Stimulated activated CD4-positive, alpha-beta T cell treated with anti-CD3 and anti-CD28 coated beads, TNF-alpha, amount 100 ng/mL, for 24 hours (primary cell): ENCODE results near the gene SOD2.
"Not testable (repeated sequence)": the region's sequence is repeated elsewhere in the genome, so short reads cannot be mapped to it uniquely, and the experiment has no call there.

ENCODE experiments used
- DNase-seq, 3 experiments: peaks; one replicate each; pipeline ENCODE4 v3.0.0-alpha.2; 2020; ENCODE audit warnings: low read depth in 3 of 3

Gene SOD2

DNA sequence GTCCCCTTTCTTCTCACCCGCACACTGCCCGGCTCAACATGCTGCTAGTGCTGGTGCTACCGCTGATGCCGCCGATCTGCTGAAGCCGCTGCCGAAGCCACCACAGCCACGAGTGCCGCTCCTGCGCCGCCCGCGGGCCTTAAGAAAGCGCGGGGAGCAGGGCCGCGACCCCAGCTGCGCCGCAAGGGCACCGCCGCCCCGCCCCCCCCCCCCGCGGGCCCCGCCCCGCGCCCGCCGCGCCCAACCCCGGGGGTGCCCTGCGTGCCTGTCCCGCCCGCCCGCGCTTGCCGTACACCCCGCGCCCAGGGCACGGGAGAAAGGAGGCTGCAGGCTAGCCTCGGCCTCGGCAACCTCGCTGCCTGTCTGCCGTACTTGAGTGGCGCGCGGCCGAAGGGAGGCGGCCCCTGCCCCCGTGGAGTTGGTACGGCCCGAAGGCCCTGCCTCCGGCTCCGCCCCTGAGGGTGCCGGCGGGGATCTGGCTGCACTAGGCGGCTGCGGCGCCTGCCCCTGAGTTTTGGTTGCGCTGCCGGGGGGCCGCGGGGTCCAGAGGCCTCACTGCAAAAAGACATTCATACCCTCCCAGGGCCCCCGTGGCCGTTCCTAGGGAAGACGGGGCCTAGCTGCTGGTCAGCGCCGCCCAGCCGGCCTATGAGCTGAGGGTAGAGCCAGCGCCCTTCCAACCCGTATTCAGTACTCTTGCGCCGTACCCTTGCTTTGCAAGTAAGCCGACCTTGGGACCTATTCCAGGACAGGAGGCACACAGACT is at the start of gene SOD2:
TSS of gene SOD2 (minus strand) at position 114 of the 766 bp plus-strand sequence. CDS start at position 40, 74 bp downstream.
- DNase-seq, result peak; percentile 62 to 80 (median 65)

DNA sequence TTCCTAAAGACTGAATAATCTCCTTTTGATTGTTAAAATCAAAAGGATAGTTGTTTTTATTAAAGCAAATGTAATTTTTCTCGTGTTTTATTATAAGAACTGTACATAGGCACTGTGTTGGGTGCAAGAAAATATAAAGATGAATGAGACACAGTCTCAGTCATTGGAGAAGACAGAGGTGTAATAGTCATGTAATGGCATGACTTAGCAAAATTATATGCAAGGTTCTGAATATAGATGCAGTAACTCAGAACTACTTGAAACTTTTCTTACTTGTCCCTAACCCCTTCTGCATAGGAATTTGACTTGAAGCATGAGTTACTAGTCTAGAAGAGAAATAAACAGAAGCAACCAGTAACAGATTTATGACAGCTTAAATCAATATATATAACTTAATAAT is 49.1 kb upstream of the SOD2 start:
- no peak for DNase-seq

DNA sequence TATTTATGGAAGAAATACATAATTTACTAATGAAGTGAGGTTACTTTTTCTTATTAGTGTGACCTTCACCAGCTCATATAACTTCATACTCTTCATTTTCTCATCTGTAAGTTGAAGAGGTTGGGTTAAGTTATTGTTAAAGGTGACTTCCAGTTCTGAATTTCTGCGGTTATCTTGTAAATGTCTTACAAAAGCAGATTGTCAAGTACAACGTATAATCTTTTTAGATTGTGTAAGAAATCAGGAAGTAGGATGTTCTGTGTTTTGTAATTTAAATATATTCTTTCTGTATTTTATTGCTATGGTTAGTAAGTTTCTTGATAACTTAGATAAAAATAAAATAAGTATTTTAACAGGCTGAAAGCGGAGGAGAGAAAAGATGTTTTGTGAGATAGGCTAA is 46.3 kb upstream of the SOD2 start:
- DNase-seq, result no peak

DNA sequence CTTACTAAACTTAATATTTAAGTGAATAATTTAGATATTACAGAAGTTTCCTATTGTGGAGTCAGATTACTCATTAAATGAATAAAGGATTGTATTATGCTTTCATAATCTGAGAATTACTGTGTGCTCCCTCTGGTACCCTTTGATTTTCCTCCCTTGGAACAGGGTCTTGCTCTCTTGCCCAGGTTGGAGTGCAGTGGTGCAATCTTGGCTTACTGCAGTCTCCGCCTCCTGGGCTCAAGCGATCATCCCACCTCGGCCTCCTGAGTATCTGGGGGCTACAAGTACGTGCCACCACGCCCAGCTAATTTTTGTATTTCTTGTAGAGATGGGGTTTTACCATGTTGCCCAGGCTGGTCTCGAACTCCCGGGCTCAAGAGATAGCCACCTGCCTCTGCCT is 43.9 kb upstream of the SOD2 start:
- no peak for DNase-seq

DNA sequence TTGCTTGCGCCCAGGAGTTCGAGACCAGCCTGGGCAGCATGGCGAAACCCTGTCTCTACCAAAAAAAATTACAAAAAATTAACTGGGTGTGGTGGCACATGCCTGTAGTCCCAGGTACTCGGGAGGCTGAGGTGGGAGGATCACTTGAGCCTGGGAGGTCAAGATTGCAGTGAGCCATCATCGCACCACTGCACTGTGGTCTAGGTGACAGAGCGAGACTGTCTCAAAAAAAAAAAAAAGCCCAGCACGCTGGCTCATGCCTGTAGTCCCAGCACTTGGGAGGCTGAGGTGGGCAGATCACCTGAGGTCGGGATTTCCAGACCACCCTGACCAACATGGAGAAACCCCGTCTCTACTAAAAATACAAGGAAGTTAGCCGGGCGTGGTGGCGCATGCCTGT is 40.4 kb upstream of the SOD2 start:
- not testable (repeated sequence) for DNase-seq

DNA sequence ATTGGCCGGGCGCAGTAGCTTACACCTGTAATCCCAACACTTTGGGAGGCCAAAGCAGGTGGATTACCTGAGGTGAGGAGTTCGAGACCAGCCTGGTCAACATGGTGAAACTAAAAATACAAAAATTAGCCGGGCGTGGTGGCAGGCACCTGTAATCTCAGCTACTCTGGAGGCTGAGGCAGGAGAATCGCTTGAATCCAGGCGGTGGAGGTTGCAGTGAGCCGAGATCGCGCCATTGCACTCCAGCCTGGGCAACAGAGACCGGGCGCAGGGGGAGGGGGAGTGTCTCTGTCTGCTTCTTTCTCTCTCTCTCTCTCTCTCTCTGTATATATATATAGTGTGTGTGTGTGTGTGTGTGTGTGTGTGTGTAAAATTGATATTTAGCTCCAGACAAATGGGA is 39.5 kb upstream of the SOD2 start:
- DNase-seq, result not testable (repeated sequence)

DNA sequence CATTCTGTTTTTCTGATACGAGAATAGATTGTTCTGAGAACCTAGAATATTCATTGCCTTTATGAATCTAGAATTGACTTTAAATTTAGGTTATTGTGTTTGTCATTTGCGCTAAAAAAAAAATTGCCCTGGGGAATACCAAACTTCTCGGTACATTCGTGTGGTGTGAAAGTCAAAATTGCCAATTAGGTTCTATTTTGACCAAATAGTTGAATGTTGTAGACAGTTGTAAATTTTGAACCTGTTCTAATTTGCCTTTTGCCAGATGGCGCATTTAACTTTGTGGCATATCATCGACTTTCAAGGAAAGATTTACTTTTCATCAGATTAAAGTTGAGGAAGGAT is 37.3 kb upstream of the SOD2 start:
- no peak for DNase-seq

DNA sequence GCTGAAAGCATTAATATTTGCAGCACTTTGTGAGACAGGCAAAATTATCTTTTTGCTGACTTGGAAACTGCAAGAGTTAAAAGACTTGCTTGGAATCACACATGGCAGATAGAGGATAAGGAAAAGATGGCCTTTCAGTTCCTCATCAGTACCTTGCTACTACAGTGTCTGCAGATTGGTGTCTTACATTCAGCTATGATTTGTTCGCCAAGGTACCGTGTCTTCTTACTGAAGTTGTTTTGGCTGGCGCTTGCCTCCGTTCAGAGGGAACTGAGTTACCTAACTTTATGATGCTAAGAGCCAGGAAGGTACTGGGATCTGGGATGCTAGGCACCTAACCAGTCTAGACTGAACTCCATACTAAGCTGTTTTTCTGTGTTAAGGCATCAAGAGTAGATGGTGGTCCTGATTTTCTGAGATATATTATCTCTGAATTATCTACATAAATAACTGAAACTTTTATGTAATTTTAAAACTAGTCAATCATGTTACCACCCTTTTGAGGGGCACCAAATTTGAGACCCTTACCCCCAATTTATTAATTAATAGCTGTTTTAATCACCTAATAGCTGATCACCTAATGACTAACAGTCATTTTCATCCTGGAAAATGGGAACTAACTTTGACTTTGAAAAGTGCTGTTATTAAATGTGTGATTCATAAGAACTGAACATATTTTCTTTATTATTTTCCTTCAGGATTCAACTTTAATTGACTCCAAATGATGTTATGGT is 36.7 kb upstream of the SOD2 start:
- DNase-seq, result no peak

DNA sequence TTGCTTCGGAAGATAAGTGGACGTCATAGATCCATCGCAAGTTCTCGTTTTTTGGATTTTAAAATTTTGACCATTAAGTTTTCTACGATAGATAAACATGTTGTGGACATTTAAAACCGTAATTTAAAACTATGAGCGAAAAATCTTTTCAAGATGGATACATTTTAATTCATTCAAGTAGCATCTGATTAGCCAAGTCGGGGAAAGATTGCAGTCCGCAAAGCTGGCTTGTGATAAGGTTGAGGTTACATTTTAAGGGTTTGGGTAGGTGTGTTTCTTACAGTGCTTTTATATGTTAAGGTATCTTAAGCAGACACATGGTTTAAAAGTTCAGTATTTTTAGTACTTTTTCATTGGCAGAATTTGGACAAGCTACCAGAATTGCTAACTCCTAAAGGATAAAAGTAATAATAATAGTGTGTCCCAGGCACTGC is 35.5 kb upstream of the SOD2 start:
- no peak for DNase-seq

DNA sequence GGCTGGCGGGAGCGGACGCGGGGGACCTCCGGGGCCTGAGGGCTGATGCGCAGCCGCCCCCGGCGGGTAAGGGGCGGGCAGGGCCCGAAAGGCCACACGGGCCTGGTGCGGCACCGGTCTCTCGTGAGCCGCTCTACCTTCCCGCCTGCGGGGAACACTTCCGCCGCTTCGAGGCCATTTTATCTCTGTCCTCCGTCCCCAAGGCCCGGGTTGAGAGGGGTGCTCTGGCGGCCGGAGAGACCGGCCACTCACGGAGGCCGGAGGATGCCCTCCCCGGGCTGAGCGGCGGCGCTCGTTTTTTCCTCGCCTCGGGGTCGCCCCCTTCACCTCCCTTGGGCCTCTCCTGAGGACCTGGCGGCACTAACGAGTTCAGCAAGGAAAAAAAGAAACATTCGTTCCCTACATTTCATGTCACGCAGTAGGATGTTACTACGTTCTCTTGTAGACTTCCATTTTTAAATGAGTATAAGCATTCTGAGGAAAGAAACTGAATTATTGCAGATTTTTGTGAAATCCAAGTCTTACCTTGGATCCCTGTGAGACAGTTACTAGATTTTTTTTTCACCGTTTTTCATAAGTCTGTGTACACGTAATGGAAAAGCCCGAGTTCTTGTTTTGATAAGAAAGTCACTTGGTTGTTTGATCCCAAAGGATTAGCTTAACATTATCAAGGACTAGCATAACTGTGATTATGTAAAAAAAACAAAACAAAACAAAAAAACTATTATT is 34.8 kb upstream of the SOD2 start:
- peak in 1 of 3 experiments; percentile 21 for DNase-seq

DNA sequence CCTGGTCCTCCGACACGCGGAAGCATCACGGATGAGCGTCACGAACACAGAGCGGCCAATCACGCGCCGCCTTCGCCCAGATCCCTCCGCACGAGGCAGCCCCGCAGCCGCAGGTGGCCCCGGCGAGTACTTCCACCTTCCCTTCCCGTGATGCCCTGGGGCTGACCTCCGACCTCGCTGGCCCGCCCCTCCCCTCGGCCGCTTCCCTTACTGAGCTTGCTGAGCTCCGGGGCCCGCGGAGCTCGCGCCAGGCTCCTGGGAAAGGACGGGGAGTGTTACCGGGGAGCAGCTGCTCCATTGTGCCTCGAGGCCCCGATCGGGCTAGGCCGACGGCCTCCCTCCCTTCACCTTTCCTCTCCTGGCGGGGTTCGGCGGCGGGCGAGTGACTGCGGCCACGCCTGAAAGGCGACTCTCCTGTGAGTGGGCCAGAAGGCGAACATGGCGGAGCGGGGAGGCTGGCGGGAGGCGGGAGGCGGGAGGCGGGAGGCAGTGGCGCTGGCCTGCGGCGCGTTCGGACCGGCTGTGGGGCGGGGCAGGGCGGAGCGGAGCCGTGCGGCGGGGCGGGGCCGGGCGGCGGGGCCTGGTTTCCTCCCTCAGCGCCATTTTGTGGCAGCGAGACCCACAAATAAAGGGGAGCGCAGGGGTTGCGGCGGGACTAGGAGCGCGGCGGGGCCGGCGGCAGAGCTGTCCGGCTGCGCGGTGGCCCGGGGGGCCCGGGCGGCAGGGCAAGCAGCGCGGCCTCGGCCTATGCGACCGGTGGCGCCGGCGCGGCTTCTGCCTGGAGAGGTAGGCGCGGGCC is 34.1 kb upstream of the SOD2 start, which contains the start of gene WTAP:
TSS of gene WTAP (plus strand) at position 589 of the 799 bp plus-strand sequence. CDS start 8,760 bp downstream, outside the sequence.
- peak; percentile 92 to 96 (median 93) for DNase-seq

DNA sequence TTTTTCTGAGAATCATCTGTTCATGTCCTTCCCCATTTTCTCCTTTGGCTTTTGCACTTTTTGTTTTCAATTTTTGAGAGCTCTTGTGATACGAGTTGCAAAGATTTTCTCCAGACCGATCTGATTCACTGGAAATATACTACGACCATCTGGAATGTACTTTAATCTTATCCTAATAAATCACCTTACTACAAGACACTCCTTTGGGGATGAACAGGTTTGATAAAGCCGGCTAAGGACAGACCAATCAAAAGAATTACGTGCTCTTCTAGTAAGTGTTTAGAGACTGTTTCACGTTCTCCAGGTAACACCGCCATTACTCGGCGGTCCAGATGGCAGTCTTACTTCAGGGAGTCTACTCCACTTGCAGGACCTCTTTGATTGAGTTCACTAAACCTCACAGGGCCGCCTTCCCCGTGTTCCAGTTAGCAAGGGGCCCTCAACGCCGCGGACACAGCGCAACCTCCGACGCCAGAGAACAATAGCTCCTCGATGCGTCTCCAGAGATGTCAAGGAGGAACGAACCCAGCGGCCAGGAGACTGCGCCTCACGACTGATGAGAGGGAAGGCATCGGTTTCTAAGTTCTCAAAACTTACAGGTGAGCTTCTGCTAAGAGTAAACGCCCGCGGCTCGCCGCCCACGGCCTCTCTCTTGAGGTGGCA is 33.3 kb upstream of the SOD2 start:
- no peak for DNase-seq

DNA sequence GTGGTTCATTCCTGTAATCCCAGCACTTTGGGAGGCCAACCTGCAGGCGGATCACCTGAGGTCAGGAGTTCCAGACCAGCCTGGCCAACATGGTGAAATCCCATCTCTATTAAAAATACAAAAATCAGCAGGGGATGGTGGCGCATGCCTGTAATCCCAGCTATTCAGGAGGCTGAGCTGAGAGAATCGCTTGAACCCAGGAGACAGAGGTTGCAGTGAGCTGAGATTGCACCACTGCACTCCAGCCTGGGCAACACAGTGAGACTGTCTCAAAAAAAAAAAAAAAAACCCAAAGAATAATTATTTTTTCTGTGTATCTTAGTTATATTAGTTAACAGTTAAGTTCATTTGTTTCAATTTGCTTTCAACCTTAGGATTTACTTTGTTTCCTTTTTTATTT is 32.2 kb upstream of the SOD2 start:
- not testable (repeated sequence) for DNase-seq

DNA sequence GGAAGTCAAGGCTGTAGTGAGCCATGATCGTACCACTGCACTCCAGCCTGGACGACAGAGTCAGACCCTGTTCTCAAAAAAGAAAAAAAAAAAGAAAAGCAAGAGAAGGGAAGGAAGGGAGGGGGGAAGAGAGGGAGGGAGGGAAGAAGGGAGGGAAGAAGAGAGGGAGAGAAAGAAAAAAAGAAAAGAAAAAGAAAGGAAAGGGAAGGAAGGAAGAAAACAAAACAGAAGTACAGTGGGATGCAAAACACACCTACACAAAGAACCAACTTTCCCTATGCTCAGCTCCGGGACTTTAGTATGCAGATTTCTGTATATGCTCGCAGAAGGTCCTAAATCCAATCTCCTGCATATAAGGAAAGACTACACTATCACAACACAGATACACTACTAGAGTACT is 31.7 kb upstream of the SOD2 start:
- no peak for DNase-seq

DNA sequence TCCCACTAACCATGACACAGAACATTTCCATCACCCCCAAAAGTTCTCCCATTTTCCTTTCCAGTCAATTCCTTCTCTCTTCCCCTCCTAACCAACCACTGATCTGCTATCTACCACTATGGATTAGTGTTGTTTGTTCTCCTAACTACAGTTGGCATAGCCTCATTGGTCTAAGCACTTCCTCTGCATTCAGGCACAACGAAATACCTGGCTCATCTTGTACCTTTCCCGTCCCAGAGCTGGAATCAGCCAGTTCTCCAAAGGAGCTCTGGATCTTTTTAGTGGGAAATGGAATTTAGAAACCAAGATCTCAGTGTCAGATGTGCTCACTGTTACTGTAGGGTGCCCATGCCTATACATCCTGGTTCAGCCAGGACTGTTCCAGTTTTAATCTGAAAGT is 30.2 kb upstream of the SOD2 start:
- no peak for DNase-seq

DNA sequence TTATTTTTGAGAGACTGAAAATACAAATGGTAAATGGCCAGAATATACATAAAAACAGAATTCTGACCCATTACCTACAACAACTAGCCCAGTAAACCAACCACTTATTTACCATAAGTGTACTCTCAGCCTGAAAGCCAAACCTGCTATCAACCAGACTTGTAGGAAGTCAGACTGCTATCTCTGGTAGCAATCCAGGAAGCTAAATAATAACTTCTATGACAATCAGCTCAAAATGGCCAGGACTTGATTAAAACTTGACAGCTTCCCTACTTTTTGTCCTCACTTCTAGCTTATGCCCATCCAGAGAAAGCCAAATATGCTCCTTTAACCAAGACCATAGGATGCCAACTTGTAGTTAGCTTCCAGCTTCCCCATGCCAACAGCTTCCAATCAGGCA is 29.6 kb upstream of the SOD2 start:
- no peak for DNase-seq

DNA sequence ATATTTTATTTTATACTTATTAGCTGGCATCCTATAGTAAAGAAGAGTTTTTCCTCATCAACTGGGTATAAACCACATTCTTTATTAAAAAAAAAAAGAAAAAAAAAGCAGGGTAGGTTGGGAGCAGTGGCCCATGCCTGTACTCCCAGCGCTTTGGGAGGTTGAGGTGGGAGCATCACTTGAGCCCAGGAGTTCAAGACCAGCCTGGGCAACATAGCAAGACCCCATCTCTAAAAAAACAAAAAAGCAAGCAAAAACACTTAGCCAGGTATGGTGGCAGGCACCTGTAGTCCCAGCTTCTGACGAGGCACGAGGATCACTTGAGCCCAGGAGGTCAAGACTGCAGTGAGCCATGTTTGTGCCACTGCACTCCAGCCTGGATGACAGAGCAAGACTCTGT is 28.9 kb upstream of the SOD2 start:
- DNase-seq, result not testable (repeated sequence)

DNA sequence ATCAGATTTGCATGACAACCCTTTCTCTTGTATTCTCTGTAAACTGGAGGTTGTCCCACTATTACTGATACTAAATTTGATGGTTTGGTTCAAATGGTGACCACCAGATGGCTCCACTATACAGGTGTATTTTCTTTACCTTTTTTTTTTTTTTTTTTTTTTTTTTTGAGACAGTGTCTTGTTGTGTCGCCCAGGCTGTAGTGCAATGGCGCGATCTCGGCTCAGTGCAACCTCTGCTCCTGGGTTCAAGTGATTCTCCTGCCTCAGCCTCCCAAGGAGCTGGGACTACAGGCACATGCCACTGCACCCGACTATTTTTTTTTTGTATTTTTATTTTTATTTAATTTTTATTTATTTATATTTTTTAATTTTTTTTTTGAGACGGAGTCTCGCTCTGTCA is 27.7 kb upstream of the SOD2 start:
- DNase-seq, result no peak

DNA sequence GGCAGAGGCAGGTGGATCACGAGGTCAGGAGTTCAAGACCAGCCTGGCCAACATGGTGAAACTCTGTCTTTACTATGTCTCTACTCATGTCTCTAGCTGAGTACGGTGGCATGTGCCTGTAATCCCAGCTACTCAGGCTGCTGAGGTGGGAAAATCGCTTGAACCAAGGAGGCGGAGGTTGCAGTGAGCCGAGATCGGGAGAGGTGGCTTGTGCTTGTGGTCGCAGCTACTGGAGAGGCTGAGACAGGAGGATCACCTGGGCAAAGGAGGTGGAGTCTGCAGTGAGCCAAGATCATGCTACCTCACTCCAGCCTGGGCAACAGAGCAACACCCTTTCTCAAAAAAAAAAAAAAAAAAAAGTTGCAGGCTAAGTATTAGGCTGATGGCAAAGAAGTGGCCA is 26.2 kb upstream of the SOD2 start:
- no peak for DNase-seq

DNA sequence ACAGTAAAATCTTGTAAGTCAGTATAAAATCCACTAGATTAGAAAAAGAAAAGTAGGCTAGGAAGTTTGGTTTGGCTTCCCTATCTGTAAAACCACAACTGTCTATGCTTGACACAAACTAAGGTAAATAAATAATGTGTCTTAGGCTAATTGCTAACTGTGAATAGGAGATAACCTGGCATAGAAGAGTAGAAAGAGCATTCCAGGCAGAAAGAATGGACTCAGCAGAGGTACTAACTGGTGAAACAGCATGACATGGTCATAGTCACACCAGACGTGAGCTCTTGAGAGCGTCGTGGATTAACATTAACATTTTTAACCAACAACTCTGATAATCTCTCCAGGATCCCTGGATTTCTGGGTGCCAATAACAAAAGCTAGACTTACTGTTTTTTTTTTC is 25.6 kb upstream of the SOD2 start:
- no peak for DNase-seq
